GM23248 (cell line): Measurements from ENCODE around the gene ZBTB40. TPM values are rescaled to one million over a fixed set of nuclear protein-coding genes. Genes with fewer than 3 reads are reported as not detected.

ENCODE experiments used
- DNase-seq: peaks from one replicate; pipeline ENCODE4 v3.0.0-alpha.2; 2015
- H2AFZ ChIP-seq: fragments of 200-600 bp; sonication (generic); 2 replicates; pipeline ENCODE4 v1.6.1; 2016; ENCODE audit warnings: antibody characterized with exemption
- H3F3A ChIP-seq: fragments of 200-600 bp; sonication (generic); 2 replicates; pipeline ENCODE4 v1.6.1; 2016; ENCODE audit warnings: mild to moderate bottlenecking, antibody characterized with exemption, mixed run types; ENCODE audit not compliant: insufficient read depth
- H3K27ac ChIP-seq: fragments of 200-600 bp; sonication (generic); 2 replicates; pipeline ENCODE4 v1.5.1; 2016; ENCODE audit warnings: mild to moderate bottlenecking
- H3K27me3 ChIP-seq: fragments of 200-600 bp; sonication (generic); replicated peaks from 2 replicates; pipeline ENCODE4 v1.6.1; 2016; ENCODE audit warnings: mild to moderate bottlenecking; ENCODE audit not compliant: insufficient read depth
- H3K36me3 ChIP-seq: fragments of 200-600 bp; sonication (generic); 2 replicates; pipeline ENCODE4 v1.6.1; 2016; ENCODE audit warnings: low read depth, mild to moderate bottlenecking
- H3K4me1 ChIP-seq: fragments of 200-600 bp; sonication (generic); 2 replicates; pipeline ENCODE4 v1.6.1; 2016; ENCODE audit warnings: mild to moderate bottlenecking; ENCODE audit not compliant: insufficient read depth
- H3K4me2 ChIP-seq: fragments of 200-600 bp; sonication (generic); one replicate; pipeline ENCODE4 v1.6.1; 2016; ENCODE audit warnings: mild to moderate bottlenecking; ENCODE audit not compliant: unreplicated experiment
- H3K4me3 ChIP-seq: fragments of 200-600 bp; sonication (generic); 2 replicates; pipeline ENCODE4 v1.5.1; 2016; ENCODE audit warnings: mild to moderate bottlenecking
- H3K79me2 ChIP-seq: fragments of 200-600 bp; sonication (generic); 2 replicates; pipeline ENCODE4 v1.6.1; 2016; ENCODE audit warnings: mild to moderate bottlenecking; ENCODE audit not compliant: insufficient read depth
- H3K9ac ChIP-seq: fragments of 200-600 bp; sonication (generic); 2 replicates; pipeline ENCODE4 v1.6.1; 2016; ENCODE audit warnings: mild to moderate bottlenecking
- H3K9me2 ChIP-seq: fragments of 200-600 bp; sonication (generic); 2 replicates; pipeline ENCODE4 v1.6.1; 2016; ENCODE audit warnings: mixed run types, mild to moderate bottlenecking, moderate library complexity; ENCODE audit not compliant: insufficient read depth
- H3K9me3 ChIP-seq: fragments of 200-600 bp; sonication (generic); one replicate; pipeline ENCODE4 v1.6.1; 2017; ENCODE audit warnings: low read depth
- H4K20me1 ChIP-seq: fragments of 200-600 bp; sonication (generic); 2 replicates; pipeline ENCODE4 v1.6.0; 2016; ENCODE audit not compliant: insufficient read depth
- EZH2 ChIP-seq: fragments of 200-600 bp; sonication (generic); IDR thresholded peaks from 2 replicates; pipeline ENCODE4 v1.6.1; 2018; ENCODE audit warnings: antibody characterized with exemption, mild to moderate bottlenecking; ENCODE audit not compliant: insufficient read depth, poor library complexity, severe bottlenecking
- EZH2phosphoT487 ChIP-seq: fragments of 200-600 bp; sonication (generic); IDR thresholded peaks from 2 replicates; pipeline ENCODE4 v1.6.1; 2018; ENCODE audit warnings: antibody characterized with exemption, moderate library complexity, mild to moderate bottlenecking, low read depth; ENCODE audit not compliant: insufficient read depth
- WGBS, 2 experiments: methylation state at CpG; one replicate each; pipeline ENCODE4 v1.1.6; 2015 to 2017; ENCODE audit warnings: low lambda C conversion rate in 2 of 2, low coverage in 1 of 2; ENCODE audit errors: missing lambda C conversion rate in 2 of 2; 5-methylcytosine and 5-hydroxymethylcytosine counted together
- in situ Hi-C: fragments of 300-500 bp; cut with MboI; formaldehyde crosslinking; loops from 2 replicates; pipeline ENCODE4 v1.15.0; 2020
- polyA plus RNA-seq: library from polyadenylated mRNA; unstranded; fragments of >200 nt; fragmentation: Nextera tagmentation; extraction: Ambion mirVana; gene quantifications from 2 replicates; pipeline ENCODE4 v1.2.1, GENCODE V29; 2016
- total RNA-seq: library from RNA; depleted of rRNA; stranded (reverse); fragments of >200 nt; shearing (Covaris generic); gene quantifications from 2 replicates; pipeline ENCODE4 v1.2.3, GENCODE V29; 2014

ZBTB40 gene
- total and polyA plus RNA-seq, 2 experiments from 2014 or later: 3.3 to 8.1 TPM

GRCh38 chr1:22431965-22432364 lies 19.7 kb upstream of the ZBTB40 start:
- DNase-seq: no peak
- H2AFZ ChIP-seq: no peak overlapping the region
- H3K4me3 ChIP-seq: no peak overlapping the region
- no peaks in the 10 kb centered on the region for H3F3A ChIP-seq
- H3K79me2 ChIP-seq: no peaks in the 10 kb centered on the region
- no peaks in the 10 kb centered on the region for H3K9me3 ChIP-seq
- in situ Hi-C loops: loop anchor here (25.0 kb wide), 1 partner anchor 505 kb away; no protein-coding TSS in a partner anchor
- H3K9me2 ChIP-seq: no peaks in the 10 kb centered on the region
- no peak overlapping the region for H3K27ac ChIP-seq
- H4K20me1 ChIP-seq: no peaks in the 10 kb centered on the region
- TF ChIP-seq EZH2 (no peak), EZH2phosphoT487 (no peak)
- H3K4me1 ChIP-seq: no peaks in the 10 kb centered on the region
- no peak overlapping the region for H3K9ac ChIP-seq
- H3K27me3 ChIP-seq: peaks cover 15% of the 10 kb centered on the region
- no peaks in the 10 kb centered on the region for H3K36me3 ChIP-seq
- H3K4me2 ChIP-seq: no peak overlapping the region

DNA sequence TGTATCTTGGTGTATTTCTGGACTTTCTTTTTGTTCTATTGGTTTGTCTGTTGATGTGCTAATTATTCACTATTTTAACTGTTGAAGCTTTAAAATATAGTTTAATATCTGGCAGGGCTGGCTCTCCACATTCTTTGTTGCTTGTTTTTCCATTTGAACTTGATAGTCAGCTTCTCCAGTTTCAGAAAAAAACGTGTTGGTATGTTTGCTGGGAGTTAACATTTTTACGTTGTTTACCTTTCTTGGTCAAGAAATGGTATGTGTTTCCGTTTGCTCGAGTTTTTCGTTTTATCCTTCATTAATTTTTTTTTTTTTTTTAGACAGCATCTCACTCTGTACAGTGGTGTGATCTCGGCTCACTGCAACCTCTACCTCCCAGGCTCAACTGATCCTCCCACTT lies 16.9 kb upstream of the ZBTB40 start:
- no peaks in the 10 kb centered on the region for H4K20me1 ChIP-seq
- no peak for DNase-seq
- TF ChIP-seq EZH2 (no peak), EZH2phosphoT487 (no peak)
- no peak overlapping the region for H2AFZ ChIP-seq
- no peaks in the 10 kb centered on the region for H3K9me3 ChIP-seq
- no peaks in the 10 kb centered on the region for H3K79me2 ChIP-seq
- no peak overlapping the region for H3K9ac ChIP-seq
- H3K9me2 ChIP-seq: no peaks in the 10 kb centered on the region
- no peak overlapping the region for H3K4me3 ChIP-seq
- no peaks in the 10 kb centered on the region for H3K36me3 ChIP-seq
- no peak overlapping the region for H3K27ac ChIP-seq
- in situ Hi-C loops: loop anchor here (25.0 kb wide), 1 partner anchor 503 kb away; no protein-coding TSS in a partner anchor
- peaks cover 13% of the 10 kb centered on the region for H3K27me3 ChIP-seq
- H3K4me2 ChIP-seq: no peak overlapping the region
- no peaks in the 10 kb centered on the region for H3F3A ChIP-seq
- WGBS, 2 experiments: 45 to 56% methylated on average over 6 of the region's 6 CpGs
- H3K4me1 ChIP-seq: no peaks in the 10 kb centered on the region

DNA sequence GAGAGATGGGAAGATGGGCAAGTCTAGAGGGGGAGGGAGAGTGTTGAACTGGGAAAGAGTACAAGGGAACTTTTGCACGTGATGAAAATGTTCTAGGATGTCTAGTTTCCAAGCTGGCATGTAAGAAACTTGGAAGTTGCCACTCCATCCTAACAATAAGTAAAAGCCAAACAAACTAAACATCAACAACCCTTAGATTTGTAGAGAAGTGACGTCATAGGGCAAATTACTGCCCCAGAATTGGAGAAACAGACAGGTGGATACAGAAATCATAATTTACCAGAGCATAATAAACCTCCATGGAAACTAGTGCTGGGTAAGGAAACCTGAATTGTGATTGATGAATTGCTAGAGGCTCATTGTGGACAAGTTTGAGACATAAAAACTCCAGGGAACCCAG lies 14.7 kb upstream of the ZBTB40 start:
- in situ Hi-C loops: loop anchor here (25.0 kb wide), 1 partner anchor 500 kb away; no protein-coding TSS in a partner anchor
- TF ChIP-seq EZH2: no peak
- no peak for TF ChIP-seq EZH2phosphoT487
- Histone ChIP-seq H2AFZ (no peak overlapping the region), H3K4me3 (no peak overlapping the region), H3K9me3 (peaks cover 3% of the 10 kb centered on the region), H3K79me2 (no peaks in the 10 kb centered on the region), H3K9ac (no peak overlapping the region), H4K20me1 (no peaks in the 10 kb centered on the region), H3K27ac (no peak overlapping the region), H3K4me2 (no peak overlapping the region), H3F3A (no peaks in the 10 kb centered on the region), H3K9me2 (no peaks in the 10 kb centered on the region), H3K27me3 (peaks cover 13% of the 10 kb centered on the region), H3K36me3 (no peaks in the 10 kb centered on the region), H3K4me1 (no peaks in the 10 kb centered on the region)
- DNase-seq: no peak
- 16 to 22% methylated on average over 2 of the region's 2 CpGs for WGBS, 2 experiments

DNA sequence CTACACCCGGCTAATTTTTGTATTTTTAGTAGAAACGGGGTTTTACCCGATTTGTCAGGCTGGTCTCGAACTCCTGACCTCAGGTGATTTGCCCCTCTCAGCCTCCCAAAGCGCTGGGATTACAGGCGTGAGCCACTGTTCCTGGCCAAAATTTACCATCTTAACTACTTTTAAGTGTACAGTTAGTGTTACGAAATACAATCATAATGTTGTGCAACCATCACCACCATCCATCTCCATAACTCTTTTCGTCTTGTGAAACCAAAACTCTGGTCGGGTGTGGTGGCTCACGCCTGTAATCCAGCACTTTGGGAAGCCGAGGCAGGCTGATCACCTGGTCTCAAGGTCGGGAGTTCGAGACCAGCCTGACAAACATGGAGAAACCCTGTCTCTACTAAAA lies 14.1 kb upstream of the ZBTB40 start:
- H3K4me3 ChIP-seq: no peak overlapping the region
- H3K36me3 ChIP-seq: no peaks in the 10 kb centered on the region
- 70 to 73% methylated on average over 13 of the region's 13 CpGs for WGBS, 2 experiments

GRCh38 chr1:22440582-22440981 lies 11.1 kb upstream of the ZBTB40 start:
- no peaks in the 10 kb centered on the region for H3K4me1 ChIP-seq
- TF ChIP-seq EZH2 (no peak), EZH2phosphoT487 (no peak)
- H3K79me2 ChIP-seq: no peaks in the 10 kb centered on the region
- no peaks in the 10 kb centered on the region for H3K36me3 ChIP-seq
- H4K20me1 ChIP-seq: no peaks in the 10 kb centered on the region
- H3K9me3 ChIP-seq: peaks cover 3% of the 10 kb centered on the region
- no peak overlapping the region for H2AFZ ChIP-seq
- H3K9me2 ChIP-seq: no peaks in the 10 kb centered on the region
- H3K4me3 ChIP-seq: no peak overlapping the region
- no peaks in the 10 kb centered on the region; the same call in 1 of the 2 replicates for H3K27me3 ChIP-seq
- in situ Hi-C loops: loop anchor here (25.0 kb wide), 1 partner anchor 497 kb away; no protein-coding TSS in a partner anchor
- H3F3A ChIP-seq: no peaks in the 10 kb centered on the region
- no peak overlapping the region for H3K4me2 ChIP-seq
- no peak overlapping the region for H3K27ac ChIP-seq
- H3K9ac ChIP-seq: no peak overlapping the region
- no peak for DNase-seq

More for the DNA sequence above, 14.1 kb upstream of the ZBTB40 start:
- no peaks in the 10 kb centered on the region for H4K20me1 ChIP-seq
- no peak overlapping the region for H3K27ac ChIP-seq
- no peaks in the 10 kb centered on the region for H3K79me2 ChIP-seq
- no peaks in the 10 kb centered on the region for H3F3A ChIP-seq
- in situ Hi-C loops: loop anchor here (25.0 kb wide), 1 partner anchor 500 kb away; no protein-coding TSS in a partner anchor
- DNase-seq: no peak
- H3K9ac ChIP-seq: no peak overlapping the region
- no peaks in the 10 kb centered on the region for H3K4me1 ChIP-seq
- no peaks in the 10 kb centered on the region for H3K9me2 ChIP-seq
- H3K9me3 ChIP-seq: peaks cover 3% of the 10 kb centered on the region
- H3K4me2 ChIP-seq: no peak overlapping the region
- TF ChIP-seq EZH2: no peak
- no peak for TF ChIP-seq EZH2phosphoT487
- H2AFZ ChIP-seq: no peak overlapping the region
- peaks cover 13% of the 10 kb centered on the region for H3K27me3 ChIP-seq
